Measurements from ENCODE around the gene CCDC196. TPM values are rescaled to one million over a fixed set of nuclear protein-coding genes. Genes with fewer than 3 reads are reported as not detected.

The CCDC196 gene
- total RNA-seq, 1 experiment from 2014 or later, result not detected

GRCh38 chr14:66483322-66483721, 2.8 kb upstream of the CCDC196 start:
- Histone ChIP-seq H3K36me3 (ENCODE audit: control insufficient read depth in 1 of 2, insufficient read depth in 2 of 2, low read length in 2 of 2) (no peaks in the 10 kb centered on the region), H3K4me2 (ENCODE audit: low read length) (no peak overlapping the region), H3K79me2 (ENCODE audit: insufficient read depth, low read length) (no peaks in the 10 kb centered on the region), H3K27ac (ENCODE audit: low read depth, low read length) (no peak overlapping the region), H3K9me3 (ENCODE audit: control insufficient read depth in 1 of 2, insufficient read depth in 1 of 2, low read depth in 1 of 2, low read length in 2 of 2) (no peaks in the 10 kb centered on the region), H2AFZ (ENCODE audit: low read depth, low read length, poor library complexity, severe bottlenecking) (no peak overlapping the region), H3K27me3 (ENCODE audit: insufficient read depth, low read length) (no peaks in the 10 kb centered on the region), H3K4me1 (ENCODE audit: control insufficient read depth in 1 of 2, insufficient read depth in 2 of 2, low read length in 2 of 2) (no peaks in the 10 kb centered on the region), H3K9ac (ENCODE audit: low read length) (no peak overlapping the region), H4K20me1 (ENCODE audit: insufficient read depth) (no peaks in the 10 kb centered on the region), H3K9me2 (ENCODE audit: insufficient read depth) (no peaks in the 10 kb centered on the region), H3K4me3 (replicated peaks in 1 of 2; ENCODE audit: low read depth in 1 of 2, low read length in 2 of 2) (no peak overlapping the region)
- POLR2A ChIA-PET, result no interaction called here
- no TSS peak for BruUV-seq (replicated peaks)
- no peak for DNase-seq (ENCODE audit: low read depth, low spot score)
- intact Hi-C loops (cut with micrococcal nuclease), result no loop called here
- CTCF ChIA-PET, result no interaction called here
- RAD21 ChIA-PET (ENCODE audit: low non-redundant PET in 1 of 2, low total read pairs in 2 of 2, uncharacterized antibody in 2 of 2, unreplicated experiment in 2 of 2), result no interaction called here
- TF ChIP-seq SRF (IDR thresholded peaks at IDR 0.05; ENCODE audit: low read depth) (no peak), POLR2AphosphoS5 (IDR thresholded peaks at IDR 0.05; ENCODE audit: low read depth, low read length) (no peak), CEBPB (IDR thresholded peaks at IDR 0.05; ENCODE audit: low read depth) (no peak), CBX3 (IDR thresholded peaks at IDR 0.05; ENCODE audit: low read depth) (no peak), ZBTB33 (IDR thresholded peaks at IDR 0.05; ENCODE audit: extremely low read depth, insufficient replicate concordance, low read length) (no peak), ATF3 (IDR thresholded peaks at IDR 0.05) (no peak), ELF1 (IDR thresholded peaks at IDR 0.05; ENCODE audit: borderline replicate concordance, low read depth) (no peak), SP1 (IDR thresholded peaks at IDR 0.05; ENCODE audit: low read depth) (no peak), EZH2 (IDR thresholded peaks at IDR 0.05) (no peak), TCF7L2 (IDR thresholded peaks at IDR 0.05; ENCODE audit: borderline replicate concordance, extremely low read depth, insufficient read depth, insufficient read length) (no peak), JUND (IDR thresholded peaks at IDR 0.05) (no peak), FOSL1 (IDR thresholded peaks at IDR 0.05; ENCODE audit: low read depth) (no peak), EGR1 (IDR thresholded peaks at IDR 0.05; ENCODE audit: low read depth) (no peak), EZH2phosphoT487 (IDR thresholded peaks at IDR 0.05; ENCODE audit: borderline replicate concordance) (no peak), RAD21 (IDR thresholded peaks at IDR 0.05; ENCODE audit: low read depth) (no peak), YY1 (IDR thresholded peaks at IDR 0.05; ENCODE audit: extremely low read depth, insufficient replicate concordance, low read depth, low read length) (no peak), ZFX (IDR thresholded peaks at IDR 0.05) (no peak)
- no peak for ATAC-seq

Data from HCT116 (cell line).